SU-DHL-6 (cell line): Measurements from ENCODE around the gene KCNH1.

Experiments used
- CTCF ChIP-seq: fragments of 200-600 bp; sonication (generic); IDR thresholded peaks from one replicate; pipeline ENCODE4 v1.5.1; 2017; ENCODE audit warnings: antibody characterized with exemption, mild to moderate bottlenecking, low read length, moderate library complexity; ENCODE audit not compliant: insufficient read depth, poor library complexity, severe bottlenecking
- EZH2phosphoT487 ChIP-seq: fragments of 200-600 bp; sonication (generic), shearing (Covaris generic); conservative IDR thresholded peaks from 2 replicates; pipeline ENCODE4 v1.6.1; 2018; ENCODE audit warnings: mild to moderate bottlenecking, antibody characterized with exemption, low read length, moderate library complexity, mixed read lengths

- TF ChIP-seq CTCF (no peak), EZH2phosphoT487 (no peak)
These were observed 42.1 kb downstream of the KCNH1 start for GRCh38 chr1:211091867-211092266.
